ENCODE measurements around the gene EVI5. TPM values are rescaled to one million over a fixed set of nuclear protein-coding genes. Genes with fewer than 3 reads are reported as not detected.
"Not testable (repeated sequence)": the region's sequence is repeated elsewhere in the genome, so short reads cannot be mapped to it uniquely, and the experiment has no call there.

EVI5 gene
- total RNA-seq, 1 donor from 2014 or later = 9.6 TPM

DNA sequence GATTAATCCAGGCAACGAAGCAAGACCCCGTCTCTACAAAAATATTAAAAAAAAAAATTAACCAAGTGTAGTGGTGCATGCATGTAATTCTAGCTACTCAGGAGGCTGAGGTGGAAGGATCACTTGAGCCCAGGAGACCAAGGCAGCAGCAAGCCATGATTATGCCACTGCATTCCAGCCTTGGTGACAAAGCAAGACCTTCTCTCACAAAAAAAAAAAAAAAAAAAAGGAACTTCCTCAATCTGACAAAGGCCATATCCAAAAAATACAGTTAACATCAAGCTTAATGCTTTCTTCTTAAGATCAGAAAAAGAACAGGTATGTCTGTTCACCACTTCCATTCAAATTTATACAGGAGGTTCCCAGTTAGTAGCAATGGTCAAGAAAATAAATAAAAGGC, 54.4 kb downstream of the EVI5 start:
- H3K4me3 ChIP-seq (ENCODE audit: low read depth, low read length) = no peak overlapping the region
- DNase-seq (ENCODE audit: low read depth) = no peak
- TF ChIP-seq, protein P1, sequence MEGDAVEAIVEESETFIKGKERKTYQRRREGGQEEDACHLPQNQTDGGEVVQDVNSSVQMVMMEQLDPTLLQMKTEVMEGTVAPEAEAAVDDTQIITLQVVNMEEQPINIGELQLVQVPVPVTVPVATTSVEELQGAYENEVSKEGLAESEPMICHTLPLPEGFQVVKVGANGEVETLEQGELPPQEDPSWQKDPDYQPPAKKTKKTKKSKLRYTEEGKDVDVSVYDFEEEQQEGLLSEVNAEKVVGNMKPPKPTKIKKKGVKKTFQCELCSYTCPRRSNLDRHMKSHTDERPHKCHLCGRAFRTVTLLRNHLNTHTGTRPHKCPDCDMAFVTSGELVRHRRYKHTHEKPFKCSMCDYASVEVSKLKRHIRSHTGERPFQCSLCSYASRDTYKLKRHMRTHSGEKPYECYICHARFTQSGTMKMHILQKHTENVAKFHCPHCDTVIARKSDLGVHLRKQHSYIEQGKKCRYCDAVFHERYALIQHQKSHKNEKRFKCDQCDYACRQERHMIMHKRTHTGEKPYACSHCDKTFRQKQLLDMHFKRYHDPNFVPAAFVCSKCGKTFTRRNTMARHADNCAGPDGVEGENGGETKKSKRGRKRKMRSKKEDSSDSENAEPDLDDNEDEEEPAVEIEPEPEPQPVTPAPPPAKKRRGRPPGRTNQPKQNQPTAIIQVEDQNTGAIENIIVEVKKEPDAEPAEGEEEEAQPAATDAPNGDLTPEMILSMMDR (conservative IDR thresholded peaks at IDR 0.05; ENCODE audit: low read depth, low read length) = no peak

DNA sequence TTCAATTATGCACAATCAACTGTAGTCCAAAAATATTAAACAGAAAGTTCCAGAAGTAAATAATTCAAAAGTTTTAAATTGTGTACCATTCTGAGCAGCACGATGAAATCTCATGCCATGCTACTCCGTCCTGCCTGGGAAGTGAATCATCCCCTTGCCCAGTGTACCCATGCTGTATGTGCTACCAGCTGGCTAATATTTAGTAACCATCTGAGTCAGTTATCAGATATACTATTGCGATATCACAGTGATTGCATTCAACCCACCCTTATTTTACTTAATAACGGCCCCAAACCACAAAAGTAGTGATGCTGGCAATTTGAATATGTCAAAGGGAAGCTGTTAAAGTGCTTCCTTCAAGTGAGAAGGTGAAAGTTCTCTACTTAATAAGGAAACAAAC, 56.2 kb downstream of the EVI5 start:
- TF ChIP-seq, protein P1 (conservative IDR thresholded peaks at IDR 0.05; ENCODE audit: low read depth, low read length) = no peak
- H3K4me3 ChIP-seq (ENCODE audit: low read depth, low read length) = no peak overlapping the region
- DNase-seq (ENCODE audit: low read depth) = no peak

DNA sequence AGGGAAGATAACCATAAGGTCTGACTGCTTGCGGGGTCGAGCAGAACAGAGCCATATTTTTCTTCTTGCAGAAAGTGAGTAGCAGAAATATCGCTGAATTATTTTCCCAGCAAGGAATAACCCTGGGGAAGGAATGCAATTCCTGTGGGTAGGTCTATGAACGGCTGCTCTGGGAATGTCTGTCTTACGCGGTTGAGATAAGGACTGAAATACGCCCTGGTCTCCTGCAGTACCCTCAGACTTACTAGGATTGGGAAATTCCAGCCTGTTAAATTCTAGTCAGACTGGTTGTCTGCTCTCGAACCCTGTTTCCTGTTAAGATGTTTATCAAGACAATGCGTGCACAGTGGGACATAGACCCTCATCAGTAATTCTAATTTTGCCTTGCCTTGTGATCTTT, 61.2 kb downstream of the EVI5 start:
- DNase-seq (ENCODE audit: low read depth); H3K4me3 ChIP-seq (ENCODE audit: low read depth, low read length): not testable (repeated sequence)

DNA sequence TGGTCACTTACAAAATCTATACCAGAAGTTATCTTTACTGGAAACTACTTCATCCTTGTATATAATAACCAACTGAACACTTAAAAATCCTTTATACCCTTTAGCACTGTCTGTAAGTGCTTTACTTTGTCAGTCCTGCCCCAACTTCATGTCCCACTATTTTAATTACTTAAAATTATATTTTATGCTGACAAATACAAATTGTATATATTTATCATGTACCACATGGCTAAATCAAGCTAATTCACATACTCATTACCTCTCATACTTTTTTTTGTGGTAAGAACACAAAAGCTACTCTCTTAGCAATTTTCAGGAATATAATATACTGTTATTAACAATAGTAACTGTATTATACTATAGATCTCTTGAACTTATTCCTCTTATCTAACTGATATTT, 63.0 kb downstream of the EVI5 start:
- TF ChIP-seq, protein P1 (conservative IDR thresholded peaks at IDR 0.05; ENCODE audit: low read depth, low read length) = no peak
- H3K4me3 ChIP-seq (ENCODE audit: low read depth, low read length) = no peak overlapping the region
- no peak for DNase-seq (ENCODE audit: low read depth)

DNA sequence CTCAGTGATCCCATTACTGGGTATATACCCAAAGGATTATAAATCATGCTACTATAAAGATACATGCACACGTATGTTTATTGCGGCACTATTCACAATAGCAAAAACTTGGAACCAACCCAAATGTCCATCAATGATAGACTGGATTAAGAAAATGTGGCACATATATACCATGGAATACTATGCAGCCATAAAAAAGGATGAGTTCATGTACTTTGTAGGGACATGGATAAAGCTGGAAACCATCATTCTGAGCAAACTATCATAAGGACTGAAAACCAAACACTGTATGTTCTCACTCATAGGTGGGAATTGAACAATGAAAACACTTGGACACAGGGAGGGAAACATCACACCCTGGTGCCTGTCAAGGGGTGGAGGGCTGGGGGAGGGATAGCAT, 63.8 kb downstream of the EVI5 start:
- not testable (repeated sequence) for H3K4me3 ChIP-seq (ENCODE audit: low read depth, low read length)

DNA sequence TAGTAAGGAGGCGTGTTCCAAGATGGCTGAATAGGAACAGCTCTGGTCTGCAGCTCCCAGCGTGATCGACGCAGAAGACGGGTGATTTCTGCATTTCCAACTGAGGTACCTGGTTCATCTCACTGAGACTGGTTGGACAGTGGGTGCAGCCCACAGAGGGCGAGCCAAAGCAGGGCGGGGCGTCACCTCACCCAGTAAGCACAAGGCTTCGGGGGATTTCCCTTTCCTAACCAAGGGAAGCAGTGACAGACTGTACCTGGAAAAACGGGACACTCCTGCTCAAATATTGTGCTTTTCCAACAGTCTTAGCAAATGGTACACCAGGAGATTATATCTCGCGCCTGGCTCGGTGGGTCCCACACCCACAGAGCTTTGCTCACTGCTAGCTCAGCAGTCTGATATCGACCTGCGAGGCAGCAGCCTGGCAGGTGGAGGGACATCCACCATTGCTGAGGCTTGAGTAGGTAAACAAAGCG, 69.4 kb downstream of the EVI5 start:
- not testable (repeated sequence) for DNase-seq (ENCODE audit: low read depth)

More for the DNA sequence above, 63.8 kb downstream of the EVI5 start:
- not testable (repeated sequence) for DNase-seq (ENCODE audit: low read depth)

DNA sequence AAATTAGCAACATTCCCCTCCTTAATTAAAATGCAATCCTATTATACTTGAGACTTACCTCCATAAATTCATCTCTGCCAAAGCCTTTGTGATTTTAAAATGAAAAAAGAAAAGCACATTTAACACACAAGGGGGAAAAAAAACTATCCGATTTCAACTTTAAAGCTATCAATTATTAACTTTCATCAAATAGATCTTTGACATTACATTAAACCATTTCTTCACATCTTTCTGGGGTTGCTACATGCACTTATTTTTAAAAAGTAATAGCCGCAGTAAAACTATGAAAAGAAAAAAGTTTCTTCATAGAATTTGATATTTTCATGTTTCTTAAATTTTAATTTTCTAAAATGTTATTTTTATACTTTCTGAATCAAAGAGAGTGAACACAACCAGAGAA, 71.0 kb downstream of the EVI5 start:
- DNase-seq (ENCODE audit: low read depth) = no peak
- no peak overlapping the region for H3K4me3 ChIP-seq (ENCODE audit: low read depth, low read length)
- TF ChIP-seq, protein P1 (conservative IDR thresholded peaks at IDR 0.05; ENCODE audit: low read depth, low read length) = no peak

More for the DNA sequence above, 69.4 kb downstream of the EVI5 start:
- not testable (repeated sequence) for H3K4me3 ChIP-seq (ENCODE audit: low read depth, low read length)

DNA sequence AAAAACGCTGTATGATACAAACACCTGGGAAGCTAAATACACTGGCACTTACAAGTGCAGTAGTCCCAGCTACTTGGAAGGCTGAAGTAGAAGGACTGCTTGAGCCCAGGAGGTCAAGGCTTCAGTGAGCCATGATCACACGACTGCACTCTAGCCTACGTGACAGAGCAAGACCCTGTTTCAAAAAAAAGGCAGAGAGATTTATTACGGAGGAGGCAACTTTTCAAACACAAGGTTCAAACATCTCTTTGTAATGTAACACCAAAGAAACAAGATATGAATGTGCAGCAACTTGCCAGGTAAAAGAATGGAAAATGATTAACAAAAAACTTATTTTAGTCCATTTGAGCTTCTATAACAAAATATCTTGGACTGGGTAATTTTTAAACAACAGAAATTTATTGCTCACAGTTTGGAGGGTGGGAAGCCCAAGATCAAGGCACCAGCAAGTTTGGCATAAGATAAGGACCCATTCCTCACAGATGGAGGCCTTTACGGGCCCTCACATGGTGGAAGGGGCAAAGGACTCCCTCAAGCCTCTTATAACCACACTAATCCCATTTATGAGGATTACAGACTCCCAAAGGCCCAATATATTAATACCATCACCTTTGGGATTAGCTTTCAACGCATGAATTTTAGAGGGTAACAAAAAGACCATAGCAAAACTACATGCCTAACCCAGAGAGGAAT, 73.3 kb downstream of the EVI5 start:
- no peak for DNase-seq (ENCODE audit: low read depth)
- no peak overlapping the region for H3K4me3 ChIP-seq (ENCODE audit: low read depth, low read length)
- TF ChIP-seq, protein P1 (conservative IDR thresholded peaks at IDR 0.05; ENCODE audit: low read depth, low read length) = no peak
